ENCODE data around the gene UPK3BL1.
"Not testable (repeated sequence)": the region's sequence is repeated elsewhere in the genome, so short reads cannot be mapped to it uniquely, and the experiment has no call there.

The UPK3BL1 gene

GRCh38 chr7:102642691-102643090, at the start of gene UPK3BL1:
TSS of gene UPK3BL1 (minus strand) at chr7:102642791. CDS start at chr7:102642741, 50 bp downstream.
- DNase-seq = not testable (repeated sequence)

- DNase-seq = not testable (repeated sequence)
These were observed 48.0 kb upstream of the UPK3BL1 start for GRCh38 chr7:102690602-102691001.

GRCh38 chr7:102689436-102690282, 47.1 kb upstream of the UPK3BL1 start:
- not testable (repeated sequence) for DNase-seq

- DNase-seq = not testable (repeated sequence)
These were observed 45.9 kb upstream of the UPK3BL1 start for GRCh38 chr7:102688299-102689036.

GRCh38 chr7:102682560-102682959, 40.0 kb upstream of the UPK3BL1 start:
- DNase-seq = not testable (repeated sequence)

GRCh38 chr7:102680780-102681179, 38.2 kb upstream of the UPK3BL1 start:
- not testable (repeated sequence) for DNase-seq

GRCh38 chr7:102675545-102675944, 33.0 kb upstream of the UPK3BL1 start:
- not testable (repeated sequence) for DNase-seq

- not testable (repeated sequence) for DNase-seq
These were observed 31.0 kb upstream of the UPK3BL1 start for GRCh38 chr7:102673447-102674067.

GRCh38 chr7:102671956-102672307, 29.3 kb upstream of the UPK3BL1 start:
- not testable (repeated sequence) for DNase-seq

- DNase-seq = not testable (repeated sequence)
These were observed 28.8 kb upstream of the UPK3BL1 start, which contains the start of gene POLR2J2 for GRCh38 chr7:102671166-102671955. TSS of gene POLR2J2 (minus strand) at chr7:102671663. CDS start at chr7:102671601, 62 bp downstream.

GRCh38 chr7:102667523-102667922, 24.9 kb upstream of the UPK3BL1 start:
- DNase-seq = not testable (repeated sequence)

GRCh38 chr7:102666850-102667249, 24.3 kb upstream of the UPK3BL1 start:
- not testable (repeated sequence) for DNase-seq

GRCh38 chr7:102664765-102665164, 22.2 kb upstream of the UPK3BL1 start:
- not testable (repeated sequence) for DNase-seq

GRCh38 chr7:102649924-102650323, 7.3 kb upstream of the UPK3BL1 start, which contains the start of gene SPDYE2B:
TSS of gene SPDYE2B (plus strand) at chr7:102650319. CDS start at chr7:102652349, 2,030 bp downstream.
- not testable (repeated sequence) for DNase-seq

GRCh38 chr7:102647813-102648212, 5.2 kb upstream of the UPK3BL1 start:
- DNase-seq = not testable (repeated sequence)

GRCh38 chr7:102643404-102643803, 813 bp upstream of the UPK3BL1 start:
- not testable (repeated sequence) for DNase-seq

- not testable (repeated sequence) for DNase-seq
These were observed 3.7 kb downstream of the UPK3BL1 start for GRCh38 chr7:102638848-102639247.

GRCh38 chr7:102636956-102637355, 5.6 kb downstream of the UPK3BL1 start:
- not testable (repeated sequence) for DNase-seq

- DNase-seq = not testable (repeated sequence)
These were observed 7.2 kb downstream of the UPK3BL1 start for GRCh38 chr7:102635354-102635753.

GRCh38 chr7:102634299-102634698, 8.3 kb downstream of the UPK3BL1 start:
- not testable (repeated sequence) for DNase-seq

GRCh38 chr7:102630622-102631021, 12.0 kb downstream of the UPK3BL1 start:
- not testable (repeated sequence) for DNase-seq
